ENCODE data around the gene GPX3. TPM values are rescaled to one million over a fixed set of nuclear protein-coding genes. Genes with fewer than 3 reads are reported as not detected.

The GPX3 gene
- total RNA-seq, 1 experiment from 2014 or later, result 20.4 TPM

DNA sequence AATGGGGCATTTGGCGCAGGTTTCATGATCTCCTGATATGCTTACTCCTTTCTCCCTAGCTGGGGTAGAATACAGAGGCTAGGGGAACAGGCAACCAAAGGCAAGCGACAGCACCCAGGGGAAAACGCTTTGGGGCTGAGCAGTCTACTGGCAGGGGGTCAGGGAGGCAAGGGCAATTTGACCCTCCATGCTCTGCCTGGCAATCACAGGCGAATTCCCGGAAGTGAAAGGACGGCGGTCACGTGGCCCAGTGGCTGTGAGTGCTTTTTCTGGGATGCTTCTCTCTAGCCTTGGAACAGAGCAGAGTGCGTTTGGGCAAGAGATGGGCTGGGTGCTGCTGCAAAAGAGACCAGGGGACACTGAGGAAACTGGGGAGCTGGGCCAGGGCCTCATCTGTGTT is 5.7 kb downstream of the GPX3 start:
- Histone ChIP-seq H3K79me2 (ENCODE audit: insufficient read depth, low read length) (no peaks in the 10 kb centered on the region), H2BK20ac (ENCODE audit: low read depth, low read length, poor library complexity, severe bottlenecking) (no peak overlapping the region), H3K56ac (ENCODE audit: insufficient read length, low read depth, low read length) (no peak overlapping the region), H2BK15ac (ENCODE audit: low read depth, low read length) (no peak overlapping the region), H2BK120ac (ENCODE audit: low read depth, low read length, poor library complexity, severe bottlenecking) (no peak overlapping the region), H4K20me1 (ENCODE audit: control insufficient read depth, insufficient read depth, insufficient read length) (no peaks in the 10 kb centered on the region), H3K23me2 (ENCODE audit: insufficient read length, low read depth, low read length, poor library complexity, severe bottlenecking) (no peaks in the 10 kb centered on the region), H3K23ac (ENCODE audit: insufficient read length, low read depth, low read length) (no peak overlapping the region), H3T11ph (ENCODE audit: low read length) (no peak overlapping the region), H3K18ac (ENCODE audit: insufficient read length, low read depth, low read length) (no peak overlapping the region), H2AFZ (ENCODE audit: low read length) (no peak overlapping the region), H3K4ac (ENCODE audit: low read depth, low read length) (no peak overlapping the region), H3K79me1 (ENCODE audit: insufficient read depth, low read depth, low read length, poor library complexity, severe bottlenecking) (no peaks in the 10 kb centered on the region), H4K8ac (replicated peaks; ENCODE audit: insufficient read length, low read depth, low read length) (no peak overlapping the region), H2BK5ac (ENCODE audit: insufficient read length, low read length) (no peak overlapping the region), H3K14ac (ENCODE audit: insufficient read depth, low read length) (no peak overlapping the region; the same call in 1 of the 2 replicates), H3K27ac (ENCODE audit: insufficient read length, low read depth, low read length) (no peak overlapping the region), H4K5ac (ENCODE audit: insufficient read length, low read depth, low read length) (no peak overlapping the region), H4K91ac (ENCODE audit: insufficient read length, low read depth, low read length) (no peak overlapping the region), H2BK12ac (ENCODE audit: insufficient read length, low read depth, low read length) (no peak overlapping the region), H3K4me2 (ENCODE audit: insufficient read depth, insufficient read length, low read length) (no peak overlapping the region), H3K27me3 (ENCODE audit: insufficient read depth, low read length) (no peaks in the 10 kb centered on the region; the same call in 1 of the 2 replicates), H3K9ac (ENCODE audit: extremely low read depth, insufficient read length, low read length) (no peak overlapping the region), H2AK5ac (ENCODE audit: insufficient read length, low read length) (no peak overlapping the region), H3K9me3 (ENCODE audit: control insufficient read depth, low read depth, low read length) (no peaks in the 10 kb centered on the region), H3K4me1 (ENCODE audit: insufficient read depth, low read length) (no peaks in the 10 kb centered on the region)
- TF ChIP-seq, protein P1, sequence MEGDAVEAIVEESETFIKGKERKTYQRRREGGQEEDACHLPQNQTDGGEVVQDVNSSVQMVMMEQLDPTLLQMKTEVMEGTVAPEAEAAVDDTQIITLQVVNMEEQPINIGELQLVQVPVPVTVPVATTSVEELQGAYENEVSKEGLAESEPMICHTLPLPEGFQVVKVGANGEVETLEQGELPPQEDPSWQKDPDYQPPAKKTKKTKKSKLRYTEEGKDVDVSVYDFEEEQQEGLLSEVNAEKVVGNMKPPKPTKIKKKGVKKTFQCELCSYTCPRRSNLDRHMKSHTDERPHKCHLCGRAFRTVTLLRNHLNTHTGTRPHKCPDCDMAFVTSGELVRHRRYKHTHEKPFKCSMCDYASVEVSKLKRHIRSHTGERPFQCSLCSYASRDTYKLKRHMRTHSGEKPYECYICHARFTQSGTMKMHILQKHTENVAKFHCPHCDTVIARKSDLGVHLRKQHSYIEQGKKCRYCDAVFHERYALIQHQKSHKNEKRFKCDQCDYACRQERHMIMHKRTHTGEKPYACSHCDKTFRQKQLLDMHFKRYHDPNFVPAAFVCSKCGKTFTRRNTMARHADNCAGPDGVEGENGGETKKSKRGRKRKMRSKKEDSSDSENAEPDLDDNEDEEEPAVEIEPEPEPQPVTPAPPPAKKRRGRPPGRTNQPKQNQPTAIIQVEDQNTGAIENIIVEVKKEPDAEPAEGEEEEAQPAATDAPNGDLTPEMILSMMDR (conservative IDR thresholded peaks at IDR 0.05), result no peak
- Mint-ChIP-seq H3K9me3 (no peaks in the 10 kb centered on the region), H3K27me3 (ENCODE audit: low read depth) (peaks cover 16% of the 10 kb centered on the region), H3K36me3 (ENCODE audit: insufficient read depth in 1 of 3, low read depth in 3 of 3) (peaks cover 0 to 16% (median 6%) of the 10 kb centered on the region in 3 experiments; a peak in 4 of 7 replicates), H3K4me3 (no peak overlapping the region), H3K4me1 (peaks cover under 1 to 2% of the 10 kb centered on the region in 2 experiments; a peak in 3 of 4 replicates), H3K27ac (no peak overlapping the region; a peak in 2 of 7 replicates)
- no CpG with 5 or more reads among the region's 9 CpGs for WGBS (ENCODE audit: extremely low coverage, insufficient read length, low lambda C conversion rate)
- DNase-seq, result no peak

Data from H9 (cell line).